HG02981 (cell line): ENCODE data around the gene ADORA1.

ENCODE experiments used
- ATAC-seq: cut with Tn5 transposase; IDR thresholded peaks from one replicate; pipeline ENCODE4 v1.9.1; 2021; ENCODE audit warnings: mild to moderate bottlenecking, moderate library complexity; ENCODE audit not compliant: unreplicated experiment

The ADORA1 gene

DNA sequence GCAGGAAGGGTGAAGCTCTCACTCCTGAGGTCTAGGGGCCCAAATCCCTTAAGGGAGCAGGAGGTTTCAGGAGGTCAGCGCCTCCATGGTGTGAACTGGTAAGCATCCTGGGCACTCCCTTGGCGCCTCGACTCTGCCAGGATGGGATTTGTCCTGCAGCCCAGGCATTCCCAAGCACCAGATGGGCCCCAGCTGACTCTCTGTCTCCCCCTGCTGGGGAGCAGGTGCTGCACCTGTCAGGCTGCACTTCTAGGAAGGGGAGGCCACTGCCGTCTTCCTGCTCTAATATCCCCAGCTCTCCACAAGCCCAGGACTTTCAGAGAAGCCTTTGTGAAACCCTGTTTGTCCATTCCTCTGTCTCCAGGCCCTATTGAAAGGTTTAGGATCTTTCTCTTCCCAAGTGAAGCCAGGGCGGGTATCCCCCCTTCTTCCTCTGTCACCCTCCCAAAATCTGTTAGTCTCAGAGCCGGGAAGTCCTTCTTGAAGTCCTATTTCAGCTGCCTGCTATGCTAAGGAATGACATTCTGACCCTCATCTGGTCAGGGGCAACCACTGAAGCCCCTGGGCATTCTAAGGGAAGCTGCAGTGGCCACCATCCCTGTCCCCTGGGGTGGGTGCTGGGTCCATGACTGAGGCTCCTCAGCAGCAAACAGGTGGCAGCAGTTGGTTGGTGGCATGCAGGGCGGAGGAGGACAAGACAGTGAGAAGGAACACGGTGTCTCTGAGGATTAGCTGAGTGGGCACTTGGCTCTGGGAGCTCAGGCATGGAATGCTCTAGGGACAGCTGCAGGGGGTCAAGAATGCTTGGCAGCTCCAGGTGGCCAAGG, 44.9 kb downstream of the ADORA1 start:
- ATAC-seq = no peak

DNA sequence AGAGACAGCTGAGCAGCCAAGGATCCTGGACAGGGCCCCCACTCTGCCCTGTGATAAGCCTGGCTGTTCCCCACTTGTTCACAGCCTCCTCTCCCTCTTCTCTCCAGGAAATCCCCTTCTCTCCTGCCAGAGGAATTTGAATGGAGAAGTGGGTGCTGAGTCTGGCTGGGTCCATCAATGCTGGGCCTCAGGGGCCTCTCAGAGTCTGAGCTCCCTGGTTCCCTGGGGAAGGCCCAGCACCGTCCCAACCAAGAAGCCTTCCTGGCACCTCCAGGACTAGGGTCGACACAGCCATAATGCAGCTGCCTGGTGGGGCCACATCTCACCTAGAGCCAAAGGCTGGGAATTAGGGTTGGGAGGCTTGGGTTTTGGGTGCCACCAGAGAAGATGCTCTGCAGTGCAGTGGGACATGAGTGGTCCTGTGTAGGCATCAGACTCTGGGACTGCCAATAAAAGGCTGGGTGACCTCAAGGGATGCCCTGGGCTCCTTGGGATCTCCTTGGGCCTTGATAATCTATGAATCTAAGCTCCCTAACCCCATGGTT, 45.6 kb downstream of the ADORA1 start:
- ATAC-seq = no peak

DNA sequence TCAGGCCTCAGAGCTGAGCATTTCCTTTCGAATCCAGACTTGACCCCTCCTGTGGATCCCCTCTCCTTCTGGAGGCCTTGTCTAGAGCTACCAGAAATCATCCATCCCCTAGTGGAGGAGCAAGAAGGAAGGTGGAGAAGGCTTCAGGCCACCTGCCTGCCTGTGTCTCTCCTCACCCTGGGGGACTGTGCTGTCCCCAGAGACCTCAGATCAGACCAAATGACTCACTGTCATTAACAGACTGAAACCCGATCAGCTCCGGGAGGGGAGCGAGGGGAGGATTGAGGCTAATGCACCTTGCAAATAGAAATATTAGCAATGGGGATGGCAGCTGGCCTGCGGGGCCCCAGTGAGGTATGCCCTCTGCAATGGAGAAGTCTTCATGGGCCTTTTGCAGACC, 46.0 kb downstream of the ADORA1 start:
- peak; percentile 87 for ATAC-seq

DNA sequence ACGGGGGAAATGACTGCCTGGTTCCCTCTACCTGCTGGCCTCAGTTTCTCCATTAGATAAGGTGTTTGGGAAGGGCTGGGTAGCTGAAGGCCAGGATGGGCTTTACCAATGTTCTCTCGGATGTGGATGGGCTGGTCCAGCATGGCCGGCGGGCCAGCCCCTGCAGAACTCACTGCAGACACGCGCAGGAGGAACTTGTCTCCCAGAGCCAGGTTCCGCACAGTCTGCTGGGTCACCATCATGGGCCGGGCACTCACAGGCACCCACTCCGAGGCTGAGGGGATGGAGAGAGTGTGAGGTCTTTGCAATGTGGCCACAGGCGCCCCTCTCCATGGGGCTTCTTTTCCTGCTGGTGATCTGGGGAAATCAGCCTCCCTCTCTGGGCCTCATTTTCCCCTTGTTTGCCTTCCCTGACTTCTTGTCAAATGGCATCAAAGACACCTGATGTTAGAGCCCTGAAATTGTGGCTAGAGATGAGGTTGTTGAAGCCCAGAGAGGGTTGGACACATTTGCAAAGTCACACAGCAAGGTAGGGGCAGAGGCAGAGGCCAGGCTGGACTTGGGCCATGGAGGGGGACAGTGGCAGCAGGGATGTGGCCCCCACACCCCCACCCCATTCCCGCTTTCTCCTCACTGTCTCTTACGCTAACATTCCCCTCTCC, 46.9 kb downstream of the ADORA1 start:
- ATAC-seq = no peak

DNA sequence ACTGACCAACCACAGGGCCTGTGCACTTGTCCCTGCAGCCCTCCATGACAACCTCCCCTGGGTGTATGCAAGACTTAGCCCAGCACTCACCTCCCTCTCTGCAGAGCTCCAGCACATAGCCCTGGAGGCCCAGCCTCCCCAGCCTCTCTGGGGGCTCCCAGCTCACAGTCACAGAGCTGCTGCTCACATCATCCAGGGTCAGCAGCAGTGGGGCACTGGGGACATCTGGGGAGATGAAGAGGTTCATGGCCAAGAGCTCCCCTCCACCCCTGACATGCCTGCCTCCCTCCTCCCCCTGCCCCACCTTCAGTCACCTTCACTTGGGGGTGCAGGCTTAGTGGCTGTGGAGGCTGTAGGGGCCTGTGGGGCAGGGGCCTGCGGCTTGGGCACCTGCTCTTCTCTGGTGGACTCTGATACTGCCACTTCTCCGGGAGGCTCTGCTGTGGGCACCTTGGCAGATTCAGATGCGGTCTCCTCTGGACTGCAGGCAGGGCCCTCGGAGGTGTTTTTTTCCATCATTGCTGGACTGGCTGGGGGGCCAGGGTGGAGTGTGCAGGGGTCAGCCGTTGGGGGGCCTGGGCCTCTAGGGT, 47.8 kb downstream of the ADORA1 start, which contains the start of gene MYBPH:
Gene MYBPH, minus strand, starts transcription at position 590 of the 590 bp plus-strand sequence. Its CDS starts 71 bp downstream, at position 519.
- no peak for ATAC-seq

DNA sequence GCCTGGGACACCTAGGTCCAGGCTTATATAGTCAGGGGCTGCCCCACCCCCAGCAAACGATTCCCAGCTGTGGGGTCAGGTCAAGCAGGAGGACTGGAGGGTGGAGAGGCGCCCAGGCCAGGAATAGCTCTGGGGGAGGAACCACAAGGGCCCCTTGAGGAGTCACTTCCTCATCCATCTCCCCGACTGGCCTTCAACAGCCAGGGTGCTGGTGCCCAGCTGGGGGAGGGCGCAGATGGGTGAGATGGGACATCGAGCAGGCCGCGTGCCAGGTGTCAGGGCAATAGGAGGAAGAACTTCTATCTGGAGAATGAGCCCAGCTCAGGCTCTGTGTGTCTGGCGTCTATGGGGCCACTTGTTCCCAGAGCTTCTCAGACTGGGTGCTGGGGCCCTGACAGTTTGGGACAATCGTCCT, 48.3 kb downstream of the ADORA1 start:
- no peak for ATAC-seq

DNA sequence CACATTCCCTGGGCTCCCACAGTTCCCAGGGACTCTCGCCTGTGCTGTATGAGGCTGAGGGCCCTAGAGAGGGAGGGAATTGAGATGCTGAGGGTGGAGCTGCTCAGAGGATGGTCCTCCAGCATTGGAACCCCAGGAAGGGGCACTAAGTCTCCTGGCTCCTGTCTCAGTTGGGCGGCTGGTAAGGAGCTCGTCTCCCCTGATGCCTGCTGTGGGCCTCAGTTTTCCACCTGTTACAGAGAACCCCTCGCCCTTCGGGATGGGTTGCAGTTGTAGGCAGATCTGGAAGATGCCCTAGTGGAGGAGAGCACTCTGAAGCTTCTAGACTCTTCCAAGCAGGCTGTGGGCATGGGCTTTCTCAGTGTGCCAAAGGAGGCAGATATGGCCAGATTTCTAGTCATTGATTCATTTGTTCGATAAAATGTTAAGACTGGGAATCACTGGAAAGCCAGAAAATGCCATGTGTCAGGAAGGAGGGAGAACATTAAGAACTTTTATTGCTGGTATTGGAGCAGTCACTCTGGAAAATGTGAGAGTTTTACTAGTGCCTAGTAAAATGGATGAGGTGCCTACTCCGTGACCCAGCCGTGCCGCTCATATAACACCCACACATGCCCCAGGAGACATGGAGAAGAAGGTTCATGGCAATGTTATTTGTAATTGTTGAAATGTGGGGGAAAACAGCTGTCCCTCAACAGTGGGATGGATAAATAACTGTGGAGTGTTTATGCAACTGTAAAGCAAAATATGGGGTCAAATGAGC, 48.9 kb downstream of the ADORA1 start:
- no peak for ATAC-seq

DNA sequence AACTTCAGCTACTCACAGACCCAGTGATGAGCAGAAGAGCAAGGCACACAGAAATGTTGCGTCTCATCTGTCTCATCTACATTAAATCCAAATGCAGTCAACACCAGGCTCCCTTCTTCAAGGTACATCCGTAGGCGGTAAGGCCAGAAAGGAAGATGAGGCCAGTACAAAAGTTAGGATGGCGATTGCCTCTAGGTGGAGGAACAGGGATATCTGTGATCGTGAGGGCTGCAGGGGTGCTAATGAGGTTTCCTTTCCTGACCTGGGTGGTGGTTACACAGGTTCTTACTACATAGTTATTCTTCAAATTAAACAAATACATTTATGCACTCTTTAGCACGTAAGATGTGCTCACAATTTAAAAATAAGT, 49.5 kb downstream of the ADORA1 start:
- no peak for ATAC-seq

DNA sequence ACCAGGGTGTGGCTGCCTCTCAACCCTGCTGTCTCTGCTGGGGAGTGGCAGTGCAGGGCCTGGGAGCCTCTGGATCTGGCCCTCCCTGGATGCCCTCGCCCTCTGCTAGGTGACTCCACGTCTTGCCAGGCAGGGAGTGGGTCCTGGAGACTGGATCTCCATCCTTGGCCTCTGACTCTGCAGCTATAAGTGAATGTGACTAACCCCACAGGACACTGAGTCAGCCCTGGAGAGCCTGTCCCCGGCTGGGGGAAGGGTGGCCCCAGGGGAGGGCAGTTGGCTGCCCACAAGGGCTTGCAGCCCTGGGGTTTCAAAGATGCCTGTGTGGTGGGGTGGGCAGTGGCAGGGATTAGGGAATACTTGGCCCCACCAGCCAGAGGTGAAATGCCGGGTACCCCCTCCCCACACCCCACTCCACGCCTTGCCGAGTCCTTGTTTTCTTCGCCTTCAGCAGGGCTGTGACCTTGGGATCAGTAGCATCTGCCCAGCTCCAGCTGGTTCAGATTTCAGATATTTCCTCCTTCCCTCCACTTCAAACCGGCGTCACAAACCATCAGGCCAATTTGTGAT, 50.0 kb downstream of the ADORA1 start:
- ATAC-seq = no peak

DNA sequence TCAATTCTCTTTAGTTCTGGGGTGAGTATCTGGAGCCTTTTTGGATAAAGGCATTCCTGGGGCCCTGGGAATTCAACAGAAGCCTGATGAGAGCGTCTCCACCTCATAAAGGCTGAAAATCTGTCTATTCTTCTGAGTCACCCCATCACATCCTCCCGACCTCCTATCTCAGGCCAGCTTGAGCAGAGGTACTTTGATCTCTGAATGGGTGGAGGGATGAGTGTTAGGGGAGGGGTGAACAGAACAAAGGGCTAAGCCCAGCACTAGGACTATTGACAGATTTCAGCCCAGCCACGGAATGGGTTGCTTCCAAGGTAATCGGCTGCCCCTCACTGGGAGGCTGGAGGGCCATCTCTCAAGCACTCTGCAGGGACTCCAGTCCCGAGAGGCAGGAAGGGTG, 50.6 kb downstream of the ADORA1 start:
- ATAC-seq = no peak

DNA sequence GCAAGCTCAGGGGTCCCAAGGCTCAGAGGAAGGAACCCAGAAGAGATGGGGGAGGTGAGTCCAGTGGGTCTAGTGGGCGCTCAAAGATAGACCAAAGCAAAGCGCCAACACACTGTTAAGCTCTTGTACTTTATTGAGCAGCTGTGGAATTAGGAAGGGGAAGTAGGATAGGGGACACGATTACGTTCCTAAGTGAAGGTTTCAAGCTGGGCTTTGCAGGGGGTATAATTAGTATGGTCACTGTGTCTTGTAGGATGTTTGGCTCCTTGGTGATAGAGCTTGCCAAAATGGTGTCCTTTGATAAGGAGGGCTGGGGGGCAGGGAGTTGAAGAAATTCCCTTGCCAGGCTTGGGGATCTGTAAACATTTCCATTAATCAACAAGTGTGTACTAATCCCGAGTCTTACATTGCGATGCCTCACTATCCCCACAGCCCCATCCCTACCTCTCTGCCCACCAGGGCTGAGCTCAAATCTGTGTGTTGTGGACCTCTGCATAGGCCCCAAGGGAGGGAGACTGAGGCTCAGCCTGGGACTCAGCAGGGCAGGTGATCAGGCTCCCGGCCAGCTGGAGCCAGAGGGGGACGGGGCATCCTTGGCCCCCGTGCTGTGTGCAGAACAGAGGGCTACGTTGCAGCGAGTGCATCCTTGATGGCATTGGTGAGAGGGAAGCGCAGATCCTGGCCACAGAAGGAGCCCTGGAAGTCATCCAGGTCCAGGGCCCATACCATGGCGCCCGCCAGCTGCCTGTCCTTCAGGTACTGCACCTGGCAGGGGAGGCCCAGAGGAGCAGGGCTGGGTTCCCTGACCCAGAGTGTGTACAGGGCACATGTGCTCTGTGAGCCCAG, 51.5 kb downstream of the ADORA1 start:
- ATAC-seq = no peak

DNA sequence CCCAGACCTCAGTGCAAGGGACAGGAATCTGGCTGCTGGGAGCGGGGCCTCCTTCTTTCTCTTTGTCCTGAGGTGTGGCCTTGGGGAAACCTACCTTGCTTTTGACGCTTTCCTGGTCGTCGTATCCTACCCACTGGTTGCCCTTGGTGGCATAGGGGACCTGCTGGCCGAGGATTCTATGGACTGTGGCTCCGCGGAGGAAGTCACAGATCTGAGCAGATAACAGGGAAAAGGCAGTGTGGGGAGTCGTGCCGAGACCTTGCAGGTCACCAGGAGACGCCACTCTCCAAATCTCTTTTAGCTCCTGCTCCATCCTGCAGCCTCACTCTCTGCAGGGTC, 52.1 kb downstream of the ADORA1 start:
- ATAC-seq = no peak

DNA sequence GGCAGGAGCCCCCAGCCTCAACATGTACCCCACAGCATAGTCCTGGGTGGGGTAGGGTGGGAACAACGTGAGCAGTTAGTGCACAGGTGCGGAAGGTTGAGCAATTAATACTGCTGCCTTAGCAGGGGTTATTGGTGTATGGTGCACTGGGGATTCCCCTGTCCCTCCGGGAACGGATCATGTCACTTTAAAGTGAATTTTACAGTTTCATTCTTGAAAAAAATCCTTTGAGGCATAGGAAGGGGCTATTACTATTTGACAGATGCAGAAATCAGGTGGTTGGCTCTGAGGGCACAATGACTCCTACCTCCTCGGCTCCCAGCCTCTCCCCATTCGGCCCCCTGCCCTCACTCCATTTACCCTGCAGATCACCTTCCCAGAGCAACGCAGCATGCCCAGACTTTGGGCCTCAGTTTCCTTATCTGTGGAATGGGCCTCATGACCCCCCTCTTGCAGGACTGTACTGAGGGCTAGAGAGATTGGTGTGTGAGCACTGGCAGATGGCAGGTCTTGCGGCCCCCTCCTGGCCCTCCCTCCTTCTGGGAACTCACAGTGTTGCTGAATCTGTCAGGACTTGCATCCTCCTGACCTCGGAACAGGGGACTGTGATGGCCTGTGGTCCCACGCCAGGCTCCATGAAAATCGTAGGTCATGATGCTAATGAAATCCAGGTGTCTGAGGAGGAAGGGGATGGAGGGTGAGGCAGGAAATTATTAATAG, 53.2 kb downstream of the ADORA1 start:
- ATAC-seq = no peak

DNA sequence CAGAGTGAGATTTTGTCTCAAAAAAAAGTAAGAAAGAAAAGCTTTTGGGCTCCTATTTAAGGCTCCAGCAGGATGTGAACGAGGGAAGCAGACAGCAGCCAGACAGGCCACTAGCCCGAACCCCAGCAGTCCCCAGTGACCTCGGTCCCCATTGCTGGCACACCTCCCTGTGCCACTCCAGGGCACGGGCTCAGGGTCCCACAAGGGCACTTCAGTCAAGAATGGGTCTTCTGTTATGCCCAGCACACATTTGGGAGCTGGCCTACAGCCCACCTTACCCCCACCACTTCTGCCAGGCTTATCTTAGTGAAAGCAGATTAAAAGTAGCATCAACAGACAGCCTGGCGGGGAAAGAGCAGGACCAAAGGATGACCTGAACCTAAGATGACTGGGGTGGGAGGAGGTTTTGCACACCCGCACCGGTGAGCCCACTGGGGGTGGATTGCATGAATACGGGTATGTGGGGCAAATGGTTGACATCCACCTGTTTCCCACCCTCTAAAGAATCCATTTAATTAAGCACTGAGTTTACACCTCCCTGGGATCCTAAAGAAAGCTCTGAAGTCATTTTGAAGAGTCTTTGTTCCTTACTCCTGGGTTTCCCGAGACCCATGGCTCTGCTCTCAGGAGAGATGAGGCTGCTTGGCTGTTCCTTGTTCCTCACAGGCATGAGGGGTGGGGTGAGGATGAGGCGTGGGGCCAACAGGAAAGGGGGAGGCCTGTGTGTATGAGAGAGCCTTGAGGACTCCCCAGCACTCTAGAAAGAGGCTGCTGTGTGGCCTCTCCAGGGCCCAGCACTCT, 54.3 kb downstream of the ADORA1 start:
- ATAC-seq = no peak

DNA sequence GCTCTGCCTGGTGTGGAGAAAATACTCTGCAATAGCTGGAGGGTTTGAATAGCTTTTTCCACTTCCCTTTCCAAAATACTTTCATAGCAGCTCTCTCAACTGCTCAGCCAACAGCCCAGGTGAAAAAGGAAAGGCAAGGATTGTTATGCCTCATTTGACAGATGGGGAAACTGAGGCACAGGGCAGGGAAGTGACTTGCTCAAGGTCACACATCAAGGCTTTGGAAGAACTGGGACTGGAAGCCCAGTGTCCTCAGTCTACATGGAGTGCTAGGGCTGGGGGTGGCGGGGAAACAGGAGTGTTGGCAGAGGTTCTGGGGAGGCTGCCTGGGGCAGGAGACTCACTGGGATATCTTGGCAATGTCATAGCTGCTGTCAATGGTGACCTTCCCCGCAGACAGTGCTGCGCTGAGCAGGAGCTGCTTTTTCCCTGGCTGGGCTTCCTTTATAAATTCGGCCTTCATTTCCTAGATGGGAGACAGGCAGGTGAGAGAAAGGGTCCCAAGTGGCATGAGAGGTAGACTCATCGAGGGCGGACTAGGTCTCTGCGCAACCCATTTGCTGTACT, 54.9 kb downstream of the ADORA1 start:
- ATAC-seq = no peak

DNA sequence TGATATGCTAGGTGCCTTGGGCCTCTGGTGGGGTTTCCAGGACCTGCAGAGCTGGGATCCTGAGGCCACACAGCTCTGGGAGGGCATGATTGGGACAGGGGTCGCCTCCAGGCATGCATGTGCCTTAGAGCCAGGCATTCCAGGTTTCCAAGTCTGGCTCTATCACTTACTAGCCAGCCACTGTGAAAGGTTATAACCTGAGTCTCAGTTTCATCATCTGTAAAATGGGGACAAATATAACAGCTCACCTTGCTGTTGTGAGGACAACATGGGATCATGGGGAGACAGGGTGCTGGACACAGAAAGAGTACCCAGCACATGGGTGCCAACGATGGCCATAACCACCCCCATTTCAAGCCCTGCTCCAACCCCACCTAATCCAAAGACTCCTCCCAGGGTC, 56.3 kb downstream of the ADORA1 start:
- ATAC-seq = no peak

DNA sequence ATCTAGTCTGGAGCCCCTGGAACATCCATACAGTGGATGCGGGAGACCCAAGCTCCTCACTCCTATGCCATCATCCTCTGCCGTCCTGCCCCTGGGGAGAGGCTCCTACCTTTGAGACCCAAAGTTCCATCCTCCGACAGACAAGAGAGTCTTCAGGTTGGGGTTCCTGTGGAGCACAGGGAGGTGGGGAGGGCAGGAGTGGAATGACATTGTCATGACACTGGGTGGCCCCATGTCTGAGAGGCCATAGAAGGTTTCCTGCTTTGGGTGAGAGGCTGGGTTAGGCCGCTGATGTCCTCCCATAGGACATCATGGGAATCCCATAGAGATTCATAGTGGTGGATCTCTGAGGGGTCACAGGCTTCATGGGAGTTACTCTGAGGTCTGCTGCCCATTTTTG, 56.9 kb downstream of the ADORA1 start:
- ATAC-seq = no peak

DNA sequence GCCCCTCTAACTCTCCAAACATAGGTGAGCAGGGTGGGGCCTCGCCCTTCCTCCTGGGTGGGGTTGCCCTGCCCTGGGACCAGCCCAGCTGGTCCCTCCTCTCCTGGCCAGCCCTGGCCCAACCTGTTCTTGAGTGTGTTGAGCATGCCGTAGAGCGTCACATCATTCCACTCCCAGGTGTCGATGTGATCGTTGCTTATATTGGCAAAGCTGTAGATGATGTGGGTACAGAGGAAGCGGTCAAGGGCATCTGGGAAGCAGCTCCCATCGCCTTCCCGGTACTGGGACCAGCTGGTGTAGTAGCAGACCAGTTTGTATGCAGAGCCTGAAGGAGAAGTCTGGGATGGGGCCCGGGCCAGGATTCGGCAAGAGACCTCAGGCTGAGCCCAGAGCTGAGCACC, 57.5 kb downstream of the ADORA1 start:
- no peak for ATAC-seq
